ENCODE measurements around the gene ZNF503.

GRCh38 chr10:75375838-75376237 is 25.7 kb downstream of the ZNF503 start:
- TF ChIP-seq POLR2A (IDR thresholded peaks at IDR 0.05; ENCODE audit: extremely low read depth, insufficient read length) (no peak), CTCF (IDR thresholded peaks at IDR 0.05; ENCODE audit: low read depth, low read length) (peak; percentile 36)

Data from NB4 (cell line).